DOHH2 (cell line): ENCODE data around the gene SLC44A1.

Experiments
- CTCF ChIP-seq: fragments of 200-600 bp; sonication (generic); IDR thresholded peaks from one replicate; pipeline ENCODE4 v1.5.1; 2014; ENCODE audit warnings: antibody characterized with exemption, mild to moderate bottlenecking, low read depth, low read length; ENCODE audit not compliant: poor library complexity, severe bottlenecking
- EZH2phosphoT487 ChIP-seq: fragments of 200-600 bp; sonication (generic); IDR thresholded peaks from 2 replicates; pipeline ENCODE4 v1.6.1; 2017; ENCODE audit warnings: borderline replicate concordance, mild to moderate bottlenecking, antibody characterized with exemption, low read length, moderate library complexity, mixed read lengths

DNA sequence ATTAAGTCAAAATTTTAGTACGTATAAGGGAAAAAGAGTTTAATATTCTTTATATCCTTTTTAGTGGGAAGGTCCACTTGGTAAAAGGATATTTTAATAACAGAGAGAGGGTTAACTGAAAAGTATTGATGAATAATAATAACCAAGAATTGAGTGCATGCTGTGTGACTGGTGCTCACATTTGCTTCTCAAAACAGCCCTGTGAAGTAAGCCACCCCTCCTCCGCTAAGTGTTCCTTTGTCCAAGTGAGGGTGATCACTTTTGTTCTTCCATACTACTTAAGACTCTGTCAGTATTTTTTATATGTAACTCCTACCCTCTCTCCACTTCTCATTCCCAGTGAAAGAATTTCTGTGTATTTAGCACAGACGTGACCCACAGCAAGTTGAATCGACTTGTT lies 51.5 kb downstream of the SLC44A1 start:
- no peak for TF ChIP-seq CTCF
- TF ChIP-seq EZH2phosphoT487 = no peak
